Embryonic facial prominence (tissue), 1 donor: ENCODE results near the gene CMTM5.
"Not testable (repeated sequence)": the region's sequence is repeated elsewhere in the genome, so short reads cannot be mapped to it uniquely, and the experiment has no call there.

ENCODE experiments used
- DNase-seq: peaks from one replicate; pipeline ENCODE4 v3.0.0-alpha.2; 2016; ENCODE audit errors: extremely low spot score

Gene CMTM5

GRCh38 chr14:23414906-23415820 lies 38.3 kb downstream of the CMTM5 start:
- DNase-seq: no peak

DNA sequence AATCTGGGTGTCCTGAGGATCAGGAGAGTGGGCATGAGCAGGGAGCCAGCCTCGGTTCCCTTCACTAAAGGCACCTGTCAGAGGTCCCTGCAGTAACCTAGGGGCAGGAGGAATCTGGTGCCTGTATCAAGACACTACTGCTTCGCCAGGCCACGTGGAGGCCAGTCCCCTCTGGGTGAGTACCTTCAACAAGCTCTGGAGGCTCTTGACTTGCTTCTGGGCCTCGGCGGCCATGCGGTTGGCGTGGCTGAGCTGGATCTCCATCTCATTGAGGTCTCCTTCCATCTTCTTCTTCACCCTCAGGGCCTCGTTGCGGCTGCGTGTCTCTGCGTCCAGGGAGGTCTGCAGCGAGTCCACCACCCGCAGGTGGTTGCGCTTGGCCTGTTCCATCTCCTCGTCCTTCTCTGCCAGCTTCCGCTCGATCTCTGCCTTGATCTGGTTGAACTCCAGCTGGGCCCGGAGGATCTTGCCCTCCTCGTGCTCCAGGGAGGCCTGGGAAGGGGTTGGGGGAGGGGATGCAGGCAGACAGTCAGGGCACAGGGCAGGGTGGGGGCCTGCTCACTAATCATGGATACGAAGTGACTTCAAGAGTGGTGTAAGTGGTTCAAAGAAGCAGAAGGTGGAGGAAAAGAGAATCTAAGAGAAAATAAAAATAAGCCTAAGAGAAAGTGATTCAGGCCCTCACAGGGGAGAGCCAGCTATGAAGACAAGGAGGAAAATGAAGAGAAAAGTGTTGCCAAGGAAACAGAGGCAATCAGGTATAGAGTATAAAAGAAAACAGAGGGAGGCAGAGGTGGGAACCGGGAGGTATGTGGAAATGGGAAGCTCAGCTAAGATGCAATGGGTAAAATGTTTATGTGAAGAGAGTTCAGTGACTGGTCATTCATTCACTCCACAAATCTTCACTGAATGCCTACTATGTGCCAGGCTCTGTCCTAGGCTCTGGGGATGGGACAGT lies 39.3 kb downstream of the CMTM5 start:
- no peak for DNase-seq

- DNase-seq: no peak
Observed at GRCh38 chr14:23416801-23417200, 40.0 kb downstream of the CMTM5 start.

- not testable (repeated sequence) for DNase-seq
Observed at GRCh38 chr14:23417269-23417668, 40.4 kb downstream of the CMTM5 start.

DNA sequence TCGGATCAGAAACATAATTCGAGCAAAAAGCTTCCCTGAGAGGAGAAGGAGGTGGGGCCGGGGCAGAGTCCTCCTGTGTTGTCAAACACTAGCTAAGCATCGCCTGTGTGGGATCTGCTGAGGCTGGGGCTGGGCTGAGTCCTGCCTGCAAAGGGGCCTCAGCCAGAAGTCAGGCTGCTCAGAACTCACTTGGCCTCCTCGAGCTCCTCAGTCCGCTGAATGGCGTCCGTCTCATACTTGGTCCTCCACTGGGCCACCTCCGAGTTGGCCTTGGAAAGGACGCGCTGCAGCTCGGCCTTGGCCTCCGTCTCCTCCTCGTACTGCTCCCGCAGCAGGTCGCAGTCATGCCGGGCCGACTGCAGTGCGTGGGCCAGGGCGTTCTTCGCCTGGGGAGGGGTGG lies 41.2 kb downstream of the CMTM5 start:
- no peak for DNase-seq

- DNase-seq: not testable (repeated sequence)
Observed at GRCh38 chr14:23419646-23420045, 42.8 kb downstream of the CMTM5 start.

DNA sequence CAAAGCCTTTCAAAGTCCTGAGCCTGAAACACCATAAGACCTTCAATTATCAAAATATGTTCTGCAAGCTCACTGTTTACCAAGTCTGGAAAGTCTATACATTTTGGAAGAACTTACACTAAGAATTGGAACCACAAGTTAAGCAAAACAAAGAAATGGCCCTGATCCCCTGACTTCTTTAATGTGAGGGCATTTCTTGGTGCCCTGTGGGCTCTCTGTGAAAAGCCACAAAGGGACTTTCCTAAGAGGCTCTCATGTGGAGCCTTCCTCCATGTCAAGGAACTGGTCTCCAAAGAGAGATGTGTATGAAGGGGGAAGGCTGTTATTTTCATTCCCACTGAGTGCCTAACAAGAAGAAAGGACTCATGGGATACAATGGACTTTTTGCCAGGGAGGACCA lies 44.7 kb downstream of the CMTM5 start:
- DNase-seq: no peak

- DNase-seq: no peak
Observed at GRCh38 chr14:23423657-23424056, 46.8 kb downstream of the CMTM5 start.

- no peak for DNase-seq
Observed at GRCh38 chr14:23425169-23425568, 48.3 kb downstream of the CMTM5 start.

DNA sequence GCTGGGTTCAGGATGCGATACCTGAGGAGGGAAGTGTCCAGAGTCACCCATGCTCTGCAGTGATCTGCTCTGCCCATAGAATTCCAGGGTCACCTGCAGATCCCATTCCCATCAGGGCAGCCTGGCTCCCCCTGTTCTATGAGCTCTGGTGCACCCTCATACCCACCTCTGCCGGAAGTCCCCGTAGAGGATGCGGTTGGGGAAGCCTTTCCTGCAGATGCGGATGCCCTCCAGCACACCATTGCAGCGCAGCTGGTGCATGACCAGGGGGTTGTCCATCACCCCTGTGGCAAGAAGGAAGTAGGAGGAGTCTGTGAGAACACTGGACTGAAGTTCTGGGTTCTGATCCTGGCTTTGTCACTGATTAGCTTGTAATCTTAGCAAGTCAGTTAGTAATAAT lies 49.0 kb downstream of the CMTM5 start:
- not testable (repeated sequence) for DNase-seq

DNA sequence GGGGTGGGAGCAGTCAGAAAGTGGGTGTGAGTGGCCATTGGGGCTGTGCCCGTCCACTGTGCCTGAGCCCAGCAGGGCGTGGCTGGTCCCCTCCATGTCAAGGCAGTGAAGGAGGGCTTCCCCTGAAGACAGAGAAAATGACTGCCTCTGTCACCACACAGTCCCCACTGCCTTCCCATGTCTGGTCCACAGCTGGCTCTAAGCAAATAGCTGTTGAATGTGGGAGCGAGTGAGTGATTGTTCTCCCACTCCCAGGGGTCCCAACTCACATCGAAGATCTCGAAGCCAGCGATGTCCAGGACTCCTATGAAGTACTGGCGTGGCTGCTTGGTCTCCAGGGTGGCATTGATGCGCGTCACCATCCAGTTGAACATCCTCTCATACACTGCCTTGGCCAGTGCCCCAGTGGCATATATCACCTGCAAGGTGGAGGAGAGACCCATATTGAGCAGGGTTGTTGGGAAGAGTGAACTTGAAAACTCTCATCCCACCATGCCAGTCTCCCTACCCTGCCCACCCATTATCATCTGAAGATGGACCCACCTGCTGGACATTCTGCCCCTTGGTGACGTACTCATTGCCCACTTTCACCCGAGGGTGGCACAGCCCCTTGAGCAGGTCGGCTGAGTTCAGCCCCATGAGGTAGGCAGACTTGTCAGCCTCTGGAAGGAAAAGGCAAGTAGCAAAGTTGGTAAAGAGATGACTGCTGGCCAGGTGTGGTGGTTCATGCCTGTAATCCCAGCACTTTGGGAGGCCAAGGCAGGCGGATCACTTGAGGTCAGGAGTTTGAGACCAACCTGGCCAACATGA lies 52.0 kb downstream of the CMTM5 start:
- DNase-seq: no peak
